ENCODE results near the gene KDM4B.
"Not testable (repeated sequence)": the region's sequence is repeated elsewhere in the genome, so short reads cannot be mapped to it uniquely, and the experiment has no call there.

KDM4B gene

DNA sequence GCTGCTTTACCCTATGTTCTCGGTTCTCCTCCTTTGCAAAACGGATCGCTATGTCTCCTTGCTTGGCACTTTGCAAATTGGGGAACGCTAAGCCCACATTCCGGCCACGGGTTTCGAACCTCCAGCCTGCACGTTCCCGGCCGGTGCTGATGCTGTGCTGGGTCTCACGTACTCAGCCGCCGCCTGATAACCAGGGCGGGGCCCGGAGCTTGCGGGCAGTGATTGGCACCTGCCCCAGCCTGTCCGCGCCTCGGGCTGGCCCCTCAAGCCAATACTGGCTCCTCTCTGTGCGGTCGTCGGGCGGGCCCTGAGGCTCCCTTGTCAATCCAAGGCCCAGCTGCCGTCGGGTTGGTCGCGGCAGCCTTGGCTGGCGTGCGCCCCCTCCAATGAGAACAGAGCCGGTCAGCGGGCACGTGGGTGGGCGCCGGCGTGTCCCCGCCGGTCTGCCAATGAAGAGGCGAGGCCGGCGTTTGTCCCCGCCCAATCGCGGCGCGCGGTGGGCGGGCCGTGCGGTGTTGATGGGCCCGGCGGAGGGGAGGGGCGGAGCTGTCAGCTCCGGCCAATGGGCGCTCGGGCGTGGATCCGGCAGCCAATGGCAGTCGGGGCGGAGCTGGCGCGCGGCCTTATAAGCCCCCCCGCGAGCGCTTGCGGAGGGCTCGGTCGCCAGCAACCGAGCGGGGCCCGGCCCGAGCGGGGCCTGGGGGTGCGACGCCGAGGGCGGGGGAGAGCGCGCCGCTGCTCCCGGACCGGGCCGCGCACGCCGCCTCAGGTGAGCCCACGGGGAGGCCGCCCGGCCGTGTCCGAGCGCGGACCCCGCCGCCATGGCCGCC lies at the start of gene KDM4B:
TSS of gene KDM4B (plus strand) at position 652 of the 830 bp plus-strand sequence. CDS start 63,778 bp downstream, outside the sequence.
- DNase-seq = peak; percentile 100
- TF ChIP-seq GATA1 (IDR thresholded peaks at IDR 0.05; ENCODE audit: low read depth, low read length) (no peak), POLR2A (IDR thresholded peaks at IDR 0.05; ENCODE audit: low read length) (peak; percentile 86)

- DNase-seq = no peak
These were observed 46.2 kb upstream of the KDM4B start for GRCh38 chr19:4922530-4923275.

DNA sequence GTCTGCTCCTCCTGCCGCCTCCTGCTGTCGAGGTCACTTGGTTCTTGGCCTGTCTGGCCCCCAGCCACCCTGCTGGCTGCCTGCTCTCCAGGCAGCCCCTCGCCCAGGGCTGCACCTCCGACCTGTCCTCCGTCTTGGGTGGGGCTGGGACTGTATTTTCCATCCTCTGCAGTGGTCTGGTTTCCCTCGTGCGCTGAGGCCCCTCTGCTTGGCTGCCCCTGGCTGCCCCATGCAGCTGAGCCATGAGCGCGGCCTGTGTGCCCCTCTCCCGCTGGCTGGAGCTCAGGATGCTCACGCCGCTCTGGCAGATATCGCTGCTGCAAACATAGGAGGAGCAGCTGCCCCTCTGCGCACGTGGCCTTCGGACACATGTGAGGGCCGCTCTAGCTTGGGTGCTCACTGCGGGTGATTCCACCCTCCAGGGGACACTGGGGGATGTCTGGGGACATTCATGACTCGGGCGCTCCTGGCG lies 45.6 kb upstream of the KDM4B start:
- TF ChIP-seq GATA1 (IDR thresholded peaks at IDR 0.05; ENCODE audit: low read depth, low read length) = no peak
- no peak for TF ChIP-seq POLR2A (IDR thresholded peaks at IDR 0.05; ENCODE audit: low read length)

More at GRCh38 chr19:4922530-4923275, 46.2 kb upstream of the KDM4B start:
- TF ChIP-seq GATA1 (IDR thresholded peaks at IDR 0.05; ENCODE audit: low read depth, low read length) (no peak), POLR2A (IDR thresholded peaks at IDR 0.05; ENCODE audit: low read length) (no peak)

DNA sequence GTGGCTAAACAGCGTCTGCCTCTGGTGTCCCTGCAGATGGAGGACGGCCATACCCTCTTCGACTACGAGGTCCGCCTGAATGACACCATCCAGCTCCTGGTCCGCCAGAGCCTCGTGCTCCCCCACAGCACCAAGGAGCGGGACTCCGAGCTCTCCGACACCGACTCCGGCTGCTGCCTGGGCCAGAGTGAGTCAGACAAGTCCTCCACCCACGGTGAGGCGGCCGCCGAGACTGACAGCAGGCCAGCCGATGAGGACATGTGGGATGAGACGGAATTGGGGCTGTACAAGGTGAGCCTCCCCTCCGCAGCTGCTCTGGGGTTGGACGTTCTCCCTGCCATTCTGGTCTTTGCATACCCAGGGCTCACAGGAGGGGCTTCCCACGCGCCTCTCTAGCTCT lies 39.7 kb upstream of the KDM4B start:
- TF ChIP-seq POLR2A (IDR thresholded peaks at IDR 0.05; ENCODE audit: low read length) (no peak), GATA1 (IDR thresholded peaks at IDR 0.05; ENCODE audit: low read depth, low read length) (no peak)
- DNase-seq = no peak

More for the DNA sequence above, 45.6 kb upstream of the KDM4B start:
- no peak for DNase-seq

- TF ChIP-seq POLR2A (IDR thresholded peaks at IDR 0.05; ENCODE audit: low read length) = no peak
- TF ChIP-seq GATA1 (IDR thresholded peaks at IDR 0.05; ENCODE audit: low read depth, low read length) = no peak
- DNase-seq = no peak
These were observed 38.2 kb upstream of the KDM4B start for GRCh38 chr19:4930664-4931063.

GRCh38 chr19:4932711-4933110 lies 36.2 kb upstream of the KDM4B start:
- DNase-seq = no peak
- TF ChIP-seq GATA1 (IDR thresholded peaks at IDR 0.05; ENCODE audit: low read depth, low read length) (no peak), POLR2A (IDR thresholded peaks at IDR 0.05; ENCODE audit: low read length) (no peak)

GRCh38 chr19:4933528-4933927 lies 35.4 kb upstream of the KDM4B start:
- no peak for TF ChIP-seq POLR2A (IDR thresholded peaks at IDR 0.05; ENCODE audit: low read length)
- no peak for TF ChIP-seq GATA1 (IDR thresholded peaks at IDR 0.05; ENCODE audit: low read depth, low read length)
- no peak for DNase-seq

DNA sequence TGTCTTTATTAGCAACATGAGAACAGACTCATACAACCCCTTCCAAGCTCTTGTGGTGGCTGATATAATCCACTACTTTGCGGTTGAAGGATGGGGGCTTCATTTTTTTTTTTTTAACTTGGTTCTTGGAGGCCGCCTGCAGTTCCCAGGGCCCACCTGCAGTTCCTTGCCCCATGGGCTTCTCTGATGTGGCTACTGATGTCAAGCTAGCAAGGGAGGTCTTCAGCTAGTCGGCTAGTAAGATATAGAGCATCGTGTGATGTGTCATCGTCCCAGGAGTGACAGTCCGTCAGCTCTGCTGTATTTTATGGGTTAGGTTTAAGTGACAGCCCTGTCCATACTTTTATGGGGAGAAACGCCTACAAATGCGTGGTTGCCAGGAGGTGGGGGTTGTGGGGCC lies 33.5 kb upstream of the KDM4B start:
- no peak for DNase-seq
- TF ChIP-seq GATA1 (IDR thresholded peaks at IDR 0.05; ENCODE audit: low read depth, low read length) (no peak), POLR2A (IDR thresholded peaks at IDR 0.05; ENCODE audit: low read length) (no peak)

GRCh38 chr19:4937060-4937459 lies 31.9 kb upstream of the KDM4B start:
- DNase-seq = no peak
- TF ChIP-seq GATA1 (IDR thresholded peaks at IDR 0.05; ENCODE audit: low read depth, low read length) (no peak), POLR2A (IDR thresholded peaks at IDR 0.05; ENCODE audit: low read length) (no peak)

DNA sequence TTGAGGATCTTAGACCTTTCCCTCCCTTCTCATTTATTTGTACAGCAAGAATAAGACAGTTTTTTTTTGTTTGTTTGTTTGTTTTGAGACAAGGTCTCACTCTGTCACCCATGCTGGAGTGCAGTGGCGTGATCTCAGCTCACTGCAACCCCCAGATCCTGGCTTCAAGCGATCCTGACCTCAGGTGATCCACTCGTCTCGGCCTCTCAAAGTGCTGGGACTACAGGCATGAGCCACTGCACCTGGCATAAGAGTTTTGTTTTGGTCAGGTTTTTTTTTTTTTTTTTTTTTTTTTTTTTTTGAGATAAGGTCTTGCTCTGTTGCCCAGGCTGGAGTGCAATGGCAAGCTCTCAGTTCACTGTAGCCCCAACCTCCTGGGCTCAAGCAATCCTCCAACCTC lies 30.5 kb upstream of the KDM4B start:
- not testable (repeated sequence) for DNase-seq

DNA sequence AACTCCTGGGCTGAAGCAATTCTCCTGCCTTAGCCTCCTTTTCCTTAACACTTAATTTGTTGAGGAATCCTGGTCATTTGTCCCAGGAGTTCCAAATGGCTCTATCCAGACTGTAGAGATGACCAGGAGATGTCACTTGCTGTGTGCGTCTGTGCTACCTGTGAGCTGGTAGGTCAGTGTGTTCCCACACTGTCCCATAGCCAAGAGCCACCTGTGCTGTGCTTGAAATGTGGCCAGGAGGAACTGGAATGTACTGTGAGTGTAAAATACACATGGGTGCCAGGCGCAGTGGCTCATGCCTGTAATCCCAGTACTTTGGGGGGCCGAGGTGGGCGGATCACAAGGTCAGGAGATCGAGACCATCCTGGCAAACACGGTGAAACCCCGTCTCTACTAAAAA lies 29.4 kb upstream of the KDM4B start:
- no peak for TF ChIP-seq POLR2A (IDR thresholded peaks at IDR 0.05; ENCODE audit: low read length)

DNA sequence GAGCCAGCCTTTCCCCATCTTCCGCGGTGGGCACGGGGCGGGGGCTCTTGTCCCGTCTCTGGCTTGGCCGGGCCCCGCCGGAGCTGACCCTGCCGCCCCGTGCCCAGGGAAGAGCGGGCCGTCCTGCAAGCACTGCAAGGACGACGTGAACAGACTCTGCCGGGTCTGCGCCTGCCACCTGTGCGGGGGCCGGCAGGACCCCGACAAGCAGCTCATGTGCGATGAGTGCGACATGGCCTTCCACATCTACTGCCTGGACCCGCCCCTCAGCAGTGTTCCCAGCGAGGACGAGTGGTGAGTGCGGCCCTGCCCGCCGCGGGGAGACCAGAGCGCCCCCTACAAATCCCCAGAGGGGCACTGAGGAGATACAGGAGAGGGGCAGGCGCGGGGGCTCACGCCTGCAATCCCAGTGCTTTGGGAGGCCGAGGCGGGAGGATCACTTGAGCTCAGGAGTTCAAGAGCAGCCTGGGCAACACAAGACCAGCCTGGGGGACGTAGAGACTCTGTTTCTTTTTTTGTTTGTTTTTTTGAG lies 27.2 kb upstream of the KDM4B start:
- not testable (repeated sequence) for DNase-seq

More for the DNA sequence above, 29.4 kb upstream of the KDM4B start:
- no peak for DNase-seq

DNA sequence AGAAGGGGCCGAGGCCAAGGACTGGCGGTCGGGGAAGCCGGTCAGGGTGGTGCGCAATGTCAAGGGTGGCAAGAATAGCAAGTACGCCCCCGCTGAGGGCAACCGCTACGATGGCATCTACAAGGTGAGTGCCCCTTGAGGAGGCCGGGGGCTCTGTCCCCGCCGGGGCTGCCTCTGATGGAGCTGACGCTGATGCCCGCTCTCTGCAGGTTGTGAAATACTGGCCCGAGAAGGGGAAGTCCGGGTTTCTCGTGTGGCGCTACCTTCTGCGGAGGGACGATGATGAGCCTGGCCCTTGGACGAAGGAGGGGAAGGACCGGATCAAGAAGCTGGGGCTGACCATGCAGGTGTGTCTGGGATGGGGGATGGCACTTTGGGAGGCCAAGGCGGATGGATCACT lies 18.3 kb upstream of the KDM4B start:
- not testable (repeated sequence) for DNase-seq

DNA sequence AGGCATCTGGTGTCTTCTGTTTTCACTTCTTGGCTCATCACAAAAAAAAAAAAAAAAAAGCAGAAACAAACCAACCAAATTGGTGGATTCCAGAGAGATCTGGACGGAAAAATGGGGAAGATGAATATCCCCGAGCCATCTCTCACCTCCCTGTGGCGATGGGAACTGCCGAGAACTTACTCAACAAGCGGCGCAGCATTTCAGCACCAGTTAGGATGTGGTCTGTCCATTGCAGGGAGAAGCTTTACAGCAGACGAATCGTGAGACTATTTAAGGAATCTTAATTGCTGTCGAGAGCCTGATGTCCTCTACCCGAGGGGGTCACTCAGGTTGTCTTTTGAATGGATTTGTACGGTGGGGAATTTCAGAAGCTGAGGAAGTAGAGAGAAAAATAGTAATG lies 17.3 kb upstream of the KDM4B start:
- DNase-seq = no peak

GRCh38 chr19:4952945-4953344 lies 16.0 kb upstream of the KDM4B start:
- no peak for TF ChIP-seq GATA1 (IDR thresholded peaks at IDR 0.05; ENCODE audit: low read depth, low read length)
- DNase-seq = no peak

More for the DNA sequence above, 17.3 kb upstream of the KDM4B start:
- TF ChIP-seq GATA1 (IDR thresholded peaks at IDR 0.05; ENCODE audit: low read depth, low read length) (no peak), POLR2A (IDR thresholded peaks at IDR 0.05; ENCODE audit: low read length) (no peak)

GRCh38 chr19:4954320-4955149 lies 14.4 kb upstream of the KDM4B start:
- DNase-seq = not testable (repeated sequence)
